SK-N-SH (cell line): ENCODE data around the gene LDAF1. TPM values are rescaled to one million over a fixed set of nuclear protein-coding genes. Genes with fewer than 3 reads are reported as not detected.

Source experiments
- CTCF ChIA-PET: fragments of 300-600, 350-600 bp; formaldehyde crosslinking; extraction: SDS; loops from one replicate; lab custom pipeline; 2021; lab: Yijun Ruan, JAX
- POLR2A ChIA-PET: fragments of 350-600 bp; sonication (Branson Sonifier 250); formaldehyde crosslinking; extraction: SDS; loops from one replicate; lab custom pipeline; 2020; ENCODE audit warnings: antibody characterized with exemption, inconsistent platforms; lab: Yijun Ruan, JAX
- DNase-seq: peaks from one replicate; pipeline ENCODE4 v3.0.0; 2012
- H2AFZ ChIP-seq: fragments of 200-600 bp; sonication (generic); 2 replicates; pipeline ENCODE4 v1.8.1; 2016; ENCODE audit warnings: antibody characterized with exemption, mild to moderate bottlenecking, low read depth
- H3F3A ChIP-seq: fragments of 200-600 bp; sonication (generic); replicated peaks from 2 replicates; pipeline ENCODE3; 2016; ENCODE audit warnings: antibody characterized with exemption, mild to moderate bottlenecking; ENCODE audit not compliant: insufficient read depth
- H3K27ac ChIP-seq, 2 experiments: fragments of 200-500 bp in 1 of 2; fragments of 200-600 bp in 1 of 2; sonication (Bioruptor generic) in 1 of 2; sonication (generic), shearing (Covaris generic) in 1 of 2; 2 replicates each; pipeline versions ENCODE4 v1.5.1 to v1.6.1; 2014 to 2016; ENCODE audit warnings: low read depth in 2 of 2, inconsistent platforms in 1 of 2, low read length in 1 of 2, mild to moderate bottlenecking in 1 of 2, mixed read lengths in 1 of 2
- H3K27me3 ChIP-seq: fragments of 200-600 bp; sonication (generic), shearing (Covaris generic); 2 replicates; pipeline ENCODE4 v1.6.1; 2016; ENCODE audit warnings: mixed run types; ENCODE audit not compliant: insufficient read depth
- H3K36me3 ChIP-seq, 2 experiments: fragments of 200-500 bp in 1 of 2; fragments of 200-600 bp in 1 of 2; sonication (Bioruptor generic) in 1 of 2; sonication (generic) in 1 of 2; replicated peaks in 1 of 2; 2 replicates each; pipeline versions ENCODE3 to v1.5.1; 2014 to 2016; ENCODE audit warnings: low read length in 1 of 2, mild to moderate bottlenecking in 1 of 2; ENCODE audit not compliant: insufficient read depth in 2 of 2, control insufficient read depth in 1 of 2
- H3K4me1 ChIP-seq, 2 experiments: fragments of 200-500 bp in 1 of 2; fragments of 200-600 bp in 1 of 2; sonication (Bioruptor generic) in 1 of 2; sonication (generic), shearing (Covaris generic) in 1 of 2; 2 replicates each; pipeline versions ENCODE4 v1.5.1 to v1.6.1; 2014 to 2016; ENCODE audit warnings: low read depth in 1 of 2, low read length in 1 of 2, mixed run types in 1 of 2; ENCODE audit not compliant: insufficient read depth in 2 of 2, control insufficient read depth in 1 of 2
- H3K4me2 ChIP-seq: fragments of 200-600 bp; sonication (generic), shearing (Covaris generic); 2 replicates; pipeline ENCODE4 v1.6.1; 2017; ENCODE audit warnings: mixed run types
- H3K4me3 ChIP-seq, 2 experiments: fragments of 200-500 bp in 1 of 2; fragments of 200-600 bp in 1 of 2; sonication (Bioruptor generic) in 1 of 2; sonication (generic), shearing (Covaris generic) in 1 of 2; 2 replicates each; pipeline versions ENCODE4 v1.5.1 to v1.8.1; 2014 to 2016; ENCODE audit warnings: low read depth in 2 of 2, inconsistent platforms in 1 of 2, low read length in 1 of 2, mild to moderate bottlenecking in 1 of 2, mixed read lengths in 1 of 2, moderate library complexity in 1 of 2
- H3K79me2 ChIP-seq: fragments of 200-600 bp; sonication (generic); 2 replicates; pipeline ENCODE4 v1.8.1; 2017; ENCODE audit warnings: mild to moderate bottlenecking; ENCODE audit not compliant: insufficient read depth
- H3K9ac ChIP-seq: fragments of 200-600 bp; sonication (generic); 2 replicates; pipeline ENCODE4 v1.6.1; 2017; ENCODE audit warnings: mixed run types
- H3K9me2 ChIP-seq: fragments of 200-600 bp; sonication (generic); 2 replicates; pipeline ENCODE4 v1.6.1; 2017; ENCODE audit warnings: mixed run types
- H3K9me3 ChIP-seq: fragments of 200-600 bp; sonication (generic); 2 replicates; pipeline ENCODE4 v1.6.1; 2017; ENCODE audit warnings: mixed run types, mild to moderate bottlenecking, moderate library complexity
- H4K20me1 ChIP-seq: fragments of 200-600 bp; sonication (generic); 2 replicates; pipeline ENCODE4 v1.6.1; 2017; ENCODE audit warnings: mild to moderate bottlenecking, mixed run types; ENCODE audit not compliant: insufficient read depth
- CHD2 ChIP-seq: fragments of 150-350 bp; IDR thresholded peaks from 2 replicates; pipeline ENCODE4 v1.6.1; 2018; ENCODE audit warnings: low read length; ENCODE audit not compliant: partially characterized antibody
- ELF1 ChIP-seq: IDR thresholded peaks from 2 replicates; pipeline ENCODE4 v1.4.0; 2012
- EP300 ChIP-seq, 2 experiments: IDR thresholded peaks; 2 replicates each; pipeline versions ENCODE4 v1.4.0 to v1.6.1; 2012; ENCODE audit warnings: borderline replicate concordance in 1 of 2, low read depth in 1 of 2, low read length in 1 of 2
- FOSL2 ChIP-seq: IDR thresholded peaks from 2 replicates; pipeline ENCODE4 v1.4.0; 2012; ENCODE audit warnings: low read depth, mild to moderate bottlenecking, moderate library complexity, borderline replicate concordance
- FOXM1 ChIP-seq: IDR thresholded peaks from 2 replicates; pipeline ENCODE4 v1.4.0; 2012; ENCODE audit warnings: low read depth, mild to moderate bottlenecking
- GATA2 ChIP-seq: sonication (generic); formaldehyde crosslinking; IDR thresholded peaks from 2 replicates; pipeline ENCODE4 v1.5.0; 2020; ENCODE audit warnings: mild to moderate bottlenecking, missing genetic modification reagents
- MEF2A ChIP-seq: IDR thresholded peaks from 2 replicates; pipeline ENCODE4 v1.4.0; 2012; ENCODE audit warnings: low read depth, borderline replicate concordance
- NFIC ChIP-seq: IDR thresholded peaks from 2 replicates; pipeline ENCODE4 v1.4.0; 2012; ENCODE audit warnings: borderline replicate concordance
- NRF1 ChIP-seq: IDR thresholded peaks from 2 replicates; pipeline ENCODE4 v1.6.1; 2012; ENCODE audit warnings: low read depth, mild to moderate bottlenecking, low read length
- RAD21 ChIP-seq: IDR thresholded peaks from 2 replicates; pipeline ENCODE4 v1.6.1; 2012; ENCODE audit warnings: mild to moderate bottlenecking, low read length
- RCOR1 ChIP-seq: fragments of 150-350 bp; IDR thresholded peaks from 2 replicates; pipeline ENCODE4 v1.6.1; 2017; ENCODE audit warnings: antibody characterized with exemption, low read length
- RFX5 ChIP-seq: IDR thresholded peaks from 2 replicates; pipeline ENCODE4 v1.6.1; 2012; ENCODE audit warnings: mild to moderate bottlenecking, improper control_type of control experiment, low read length
- SIN3A ChIP-seq: IDR thresholded peaks from 2 replicates; pipeline ENCODE4 v1.6.1; 2012; ENCODE audit warnings: low read depth, mild to moderate bottlenecking, low read length, moderate library complexity, borderline replicate concordance
- TAF1 ChIP-seq: IDR thresholded peaks from 2 replicates; pipeline ENCODE4 v1.6.1; 2012; ENCODE audit warnings: low read depth, mild to moderate bottlenecking, low read length, moderate library complexity, borderline replicate concordance
- YY1 ChIP-seq: IDR thresholded peaks from 2 replicates; pipeline ENCODE4 v1.4.0; 2012; ENCODE audit warnings: low read depth, mild to moderate bottlenecking
- WGBS: methylation state at CpG from one replicate; pipeline ENCODE4 v1.1.6; 2017; ENCODE audit warnings: low lambda C conversion rate; 5-methylcytosine and 5-hydroxymethylcytosine counted together
- polyA plus RNA-seq, 3 experiments: library from polyadenylated mRNA; depleted of rRNA; stranded (reverse); fragments of >200 nt; gene quantifications; 2 replicates each; pipeline ENCODE4 v1.2.3, GENCODE V29; 2012
- TF ChIP-seq, protein P1 (sequence below): IDR thresholded peaks from 2 replicates; pipeline ENCODE4 v1.4.0; 2012; ENCODE audit warnings: low read depth, borderline replicate concordance
- TF ChIP-seq, protein P2 (sequence below): IDR thresholded peaks from 2 replicates; pipeline ENCODE4 v1.6.1; 2012; ENCODE audit warnings: mild to moderate bottlenecking, low read depth, low read length, moderate library complexity
- TF ChIP-seq, protein P3 (sequence below): IDR thresholded peaks from 2 replicates; pipeline ENCODE4; 2012

LDAF1 gene
- polyA plus RNA-seq, 1 of the 3 experiments (the other 2 are of a cell fraction) = 10.0 TPM

DNA sequence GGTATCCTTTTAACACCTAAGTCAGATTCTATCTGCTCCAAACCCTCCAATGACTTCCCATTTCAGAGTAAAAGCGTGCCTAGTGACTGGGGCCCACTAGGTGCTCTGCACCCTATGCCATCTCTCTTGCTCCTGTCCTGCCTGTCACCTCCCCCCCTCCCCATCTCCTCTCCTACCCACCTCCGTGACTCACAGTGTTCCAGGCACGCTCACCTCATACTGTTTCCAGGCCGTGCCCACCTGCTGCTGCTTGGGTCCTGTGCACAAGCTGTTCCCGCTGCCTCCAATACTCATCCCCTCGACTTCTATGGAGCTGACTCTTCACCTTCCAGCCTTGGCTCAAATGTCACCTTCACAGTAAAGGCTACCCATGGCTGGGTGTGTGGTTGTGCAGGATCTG is 29.5 kb upstream of the LDAF1 start:
- Histone ChIP-seq H3K4me2 (no peak overlapping the region), H3K27ac (no peak overlapping the region), H3F3A (no peaks in the 10 kb centered on the region), H3K4me1 (no peaks in the 10 kb centered on the region), H4K20me1 (no peaks in the 10 kb centered on the region), H3K27me3 (peaks cover 7% of the 10 kb centered on the region; the same call in 1 of the 2 replicates), H3K36me3 (no peaks in the 10 kb centered on the region), H3K79me2 (no peaks in the 10 kb centered on the region), H3K9me2 (no peaks in the 10 kb centered on the region), H2AFZ (no peak overlapping the region), H3K9me3 (no peaks in the 10 kb centered on the region), H3K9ac (no peak overlapping the region), H3K4me3 (no peak overlapping the region)
- 56% methylated on average over 6 of the region's 6 CpGs for WGBS
- TF ChIP-seq, protein P1, sequence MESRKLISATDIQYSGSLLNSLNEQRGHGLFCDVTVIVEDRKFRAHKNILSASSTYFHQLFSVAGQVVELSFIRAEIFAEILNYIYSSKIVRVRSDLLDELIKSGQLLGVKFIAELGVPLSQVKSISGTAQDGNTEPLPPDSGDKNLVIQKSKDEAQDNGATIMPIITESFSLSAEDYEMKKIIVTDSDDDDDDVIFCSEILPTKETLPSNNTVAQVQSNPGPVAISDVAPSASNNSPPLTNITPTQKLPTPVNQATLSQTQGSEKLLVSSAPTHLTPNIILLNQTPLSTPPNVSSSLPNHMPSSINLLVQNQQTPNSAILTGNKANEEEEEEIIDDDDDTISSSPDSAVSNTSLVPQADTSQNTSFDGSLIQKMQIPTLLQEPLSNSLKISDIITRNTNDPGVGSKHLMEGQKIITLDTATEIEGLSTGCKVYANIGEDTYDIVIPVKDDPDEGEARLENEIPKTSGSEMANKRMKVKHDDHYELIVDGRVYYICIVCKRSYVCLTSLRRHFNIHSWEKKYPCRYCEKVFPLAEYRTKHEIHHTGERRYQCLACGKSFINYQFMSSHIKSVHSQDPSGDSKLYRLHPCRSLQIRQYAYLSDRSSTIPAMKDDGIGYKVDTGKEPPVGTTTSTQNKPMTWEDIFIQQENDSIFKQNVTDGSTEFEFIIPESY = no peak
- TF ChIP-seq RAD21 (no peak), YY1 (no peak)
- no peak for DNase-seq
- ChIA-PET CTCF (no interaction called here), POLR2A (no interaction called here)

DNA sequence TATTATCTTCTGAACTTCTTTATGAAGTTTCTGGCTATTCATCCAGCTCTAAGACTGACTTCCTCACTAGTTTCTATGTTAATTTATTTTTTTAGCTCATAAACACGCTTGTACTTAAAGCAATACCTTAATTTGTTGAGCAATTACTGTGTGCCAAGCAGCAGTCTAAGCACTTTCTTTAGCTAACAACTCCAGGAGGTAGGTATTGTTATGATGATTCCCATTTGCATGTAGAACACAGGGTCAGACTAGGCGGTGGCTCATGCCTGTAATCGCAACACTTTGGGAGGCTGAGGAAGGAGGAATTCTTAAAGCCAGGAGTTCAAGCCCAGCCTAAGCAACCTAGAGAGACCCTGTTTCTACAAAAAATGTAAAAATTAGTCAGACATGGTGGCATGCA is 27.7 kb upstream of the LDAF1 start:
- no peak for DNase-seq
- Histone ChIP-seq H3K9me2 (no peaks in the 10 kb centered on the region), H3K36me3 (no peaks in the 10 kb centered on the region), H3K4me1 (no peaks in the 10 kb centered on the region), H3K4me3 (no peak overlapping the region), H3K4me2 (no peak overlapping the region), H3K9ac (no peak overlapping the region), H3F3A (no peaks in the 10 kb centered on the region), H3K27ac (no peak overlapping the region), H3K79me2 (no peaks in the 10 kb centered on the region), H3K27me3 (peaks cover 7% of the 10 kb centered on the region; the same call in 1 of the 2 replicates), H4K20me1 (no peaks in the 10 kb centered on the region), H2AFZ (no peak overlapping the region), H3K9me3 (no peaks in the 10 kb centered on the region)
- CTCF ChIA-PET = interaction anchor here (0.7 kb wide), 1 partner anchor 1552 kb away, joined by 4 read pairs; no protein-coding TSS in a partner anchor
- POLR2A ChIA-PET = no interaction called here
- WGBS = 46% methylated on average over 3 of the region's 3 CpGs
- no peak for TF ChIP-seq SIN3A
- no peak for TF ChIP-seq MEF2A
- TF ChIP-seq EP300 (IDR thresholded peaks at IDR 0.05; ENCODE audit: borderline replicate concordance in 1 of 2, low read depth in 1 of 2, low read length in 1 of 2) = no peak
- no peak for TF ChIP-seq GATA2 (CRISPR knock-in tag)
- TF ChIP-seq NFIC = no peak
- TF ChIP-seq, protein P2, sequence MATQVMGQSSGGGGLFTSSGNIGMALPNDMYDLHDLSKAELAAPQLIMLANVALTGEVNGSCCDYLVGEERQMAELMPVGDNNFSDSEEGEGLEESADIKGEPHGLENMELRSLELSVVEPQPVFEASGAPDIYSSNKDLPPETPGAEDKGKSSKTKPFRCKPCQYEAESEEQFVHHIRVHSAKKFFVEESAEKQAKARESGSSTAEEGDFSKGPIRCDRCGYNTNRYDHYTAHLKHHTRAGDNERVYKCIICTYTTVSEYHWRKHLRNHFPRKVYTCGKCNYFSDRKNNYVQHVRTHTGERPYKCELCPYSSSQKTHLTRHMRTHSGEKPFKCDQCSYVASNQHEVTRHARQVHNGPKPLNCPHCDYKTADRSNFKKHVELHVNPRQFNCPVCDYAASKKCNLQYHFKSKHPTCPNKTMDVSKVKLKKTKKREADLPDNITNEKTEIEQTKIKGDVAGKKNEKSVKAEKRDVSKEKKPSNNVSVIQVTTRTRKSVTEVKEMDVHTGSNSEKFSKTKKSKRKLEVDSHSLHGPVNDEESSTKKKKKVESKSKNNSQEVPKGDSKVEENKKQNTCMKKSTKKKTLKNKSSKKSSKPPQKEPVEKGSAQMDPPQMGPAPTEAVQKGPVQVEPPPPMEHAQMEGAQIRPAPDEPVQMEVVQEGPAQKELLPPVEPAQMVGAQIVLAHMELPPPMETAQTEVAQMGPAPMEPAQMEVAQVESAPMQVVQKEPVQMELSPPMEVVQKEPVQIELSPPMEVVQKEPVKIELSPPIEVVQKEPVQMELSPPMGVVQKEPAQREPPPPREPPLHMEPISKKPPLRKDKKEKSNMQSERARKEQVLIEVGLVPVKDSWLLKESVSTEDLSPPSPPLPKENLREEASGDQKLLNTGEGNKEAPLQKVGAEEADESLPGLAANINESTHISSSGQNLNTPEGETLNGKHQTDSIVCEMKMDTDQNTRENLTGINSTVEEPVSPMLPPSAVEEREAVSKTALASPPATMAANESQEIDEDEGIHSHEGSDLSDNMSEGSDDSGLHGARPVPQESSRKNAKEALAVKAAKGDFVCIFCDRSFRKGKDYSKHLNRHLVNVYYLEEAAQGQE = no peak
- no peak for TF ChIP-seq TAF1
- TF ChIP-seq FOXM1 = no peak
- TF ChIP-seq ELF1 = no peak
- no peak for TF ChIP-seq FOSL2
- no peak for TF ChIP-seq RFX5
- TF ChIP-seq, protein P3, sequence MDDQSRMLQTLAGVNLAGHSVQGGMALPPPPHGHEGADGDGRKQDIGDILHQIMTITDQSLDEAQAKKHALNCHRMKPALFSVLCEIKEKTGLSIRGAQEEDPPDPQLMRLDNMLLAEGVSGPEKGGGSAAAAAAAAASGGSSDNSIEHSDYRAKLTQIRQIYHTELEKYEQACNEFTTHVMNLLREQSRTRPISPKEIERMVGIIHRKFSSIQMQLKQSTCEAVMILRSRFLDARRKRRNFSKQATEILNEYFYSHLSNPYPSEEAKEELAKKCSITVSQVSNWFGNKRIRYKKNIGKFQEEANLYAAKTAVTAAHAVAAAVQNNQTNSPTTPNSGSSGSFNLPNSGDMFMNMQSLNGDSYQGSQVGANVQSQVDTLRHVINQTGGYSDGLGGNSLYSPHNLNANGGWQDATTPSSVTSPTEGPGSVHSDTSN = no peak
- no peak for TF ChIP-seq CHD2
- TF ChIP-seq NRF1 = no peak
- TF ChIP-seq, protein P1 = no peak
- no peak for TF ChIP-seq RAD21
- TF ChIP-seq RCOR1 = no peak
